K562 (cell line): ENCODE measurements around the gene ARID3A. TPM values are rescaled to one million over a fixed set of nuclear protein-coding genes. Genes with fewer than 3 reads are reported as not detected.

ENCODE experiments used
- CBFA2T2 ChIP-seq: fragments of 450-650 bp; conservative IDR thresholded peaks from 2 replicates; pipeline ENCODE4 v1.6.1; 2017; ENCODE audit warnings: mild to moderate bottlenecking
- CBX3 ChIP-seq, 2 experiments: IDR thresholded peaks; 1 replicate in 1 of 2; 2 replicates in 1 of 2; pipeline ENCODE4 v1.6.1; 2012; ENCODE audit warnings: inconsistent platforms in 2 of 2, low read length in 2 of 2, borderline replicate concordance in 1 of 2, control low read depth in 1 of 2
- DACH1 ChIP-seq: fragments of 450-650 bp; IDR thresholded peaks from 2 replicates; pipeline ENCODE4 v1.6.1; 2018; ENCODE audit not compliant: partially characterized antibody
- FOXM1 ChIP-seq, 2 experiments: fragments of 450-650 bp in 1 of 2; sonication (generic) in 1 of 2; formaldehyde crosslinking in 1 of 2; IDR thresholded peaks; 2 replicates each; pipeline versions ENCODE4 v1.6.1 to v1.9.0; 2017 to 2022; ENCODE audit warnings: low read depth in 2 of 2, mild to moderate bottlenecking in 2 of 2, missing genetic modification reagents in 1 of 2, moderate library complexity in 1 of 2
- KLF1 ChIP-seq: fragments of 450-650 bp; IDR thresholded peaks from 2 replicates; pipeline ENCODE4 v1.6.1; 2016; ENCODE audit warnings: missing genetic modification characterization, missing compliant biosample characterization
- LEF1 ChIP-seq: fragments of 450-650 bp; IDR thresholded peaks from 2 replicates; pipeline ENCODE4 v1.6.1; 2016; ENCODE audit warnings: mild to moderate bottlenecking
- NCOA4 ChIP-seq: fragments of 450-650 bp; IDR thresholded peaks from 2 replicates; pipeline ENCODE4 v1.6.1; 2018; ENCODE audit warnings: mild to moderate bottlenecking; ENCODE audit not compliant: partially characterized antibody
- NEUROD1 ChIP-seq: fragments of 150-350 bp; IDR thresholded peaks from 2 replicates; pipeline ENCODE4 v1.6.1; 2014; ENCODE audit warnings: borderline replicate concordance, low read length, low read depth; ENCODE audit not compliant: partially characterized antibody
- NFIX ChIP-seq: fragments of 250-450 bp; sonication (Bioruptor Pico); IDR thresholded peaks from 2 replicates; pipeline ENCODE4 v1.4.0; 2020; ENCODE audit warnings: low read depth, mild to moderate bottlenecking, moderate library complexity
- PPARD ChIP-seq: fragments of 250-450 bp; sonication (Bioruptor Pico); IDR thresholded peaks from 2 replicates; pipeline ENCODE4 v1.8.0; 2022; ENCODE audit warnings: inconsistent platforms, mild to moderate bottlenecking, moderate library complexity
- RBM25 ChIP-seq: fragments of 200-400 bp; formaldehyde crosslinking; IDR thresholded peaks from 2 replicates; pipeline ENCODE4 v1.6.1; 2018; ENCODE audit warnings: low read length, low read depth, moderate library complexity; ENCODE audit not compliant: severe bottlenecking
- SMARCA5 ChIP-seq: fragments of 450-650 bp; IDR thresholded peaks from 2 replicates; pipeline ENCODE4 v1.6.1; 2016
- TEAD1 ChIP-seq, 2 experiments: fragments of 450-650 bp in 1 of 2; sonication (generic) in 1 of 2; formaldehyde crosslinking; IDR thresholded peaks; 2 replicates each; pipeline versions ENCODE4 v1.4.0 to v1.8.0; 2020 to 2022; ENCODE audit warnings: mild to moderate bottlenecking in 2 of 2, missing genetic modification reagents in 1 of 2
- TRIM24 ChIP-seq, 2 experiments: fragments of 450-650 bp; IDR thresholded peaks; 2 replicates each; pipeline ENCODE4 v1.6.1; 2016
- polyA plus RNA-seq, 8 experiments: library from polyadenylated mRNA; depleted of rRNA in 4 of 8; stranded (reverse) in 5 of 8; unstranded in 3 of 8; fragments of >200 nt; fragmentation: Nextera tagmentation in 2 of 8; fragmentation: Illumina TruSeq in 1 of 8; extraction: Ambion mirVana in 2 of 8; extraction: Trizol in 1 of 8; gene quantifications; 2 replicates each; pipeline versions ENCODE4 v1.2.1 to v1.2.3, GENCODE V29; 2011 to 2014; ENCODE audit warnings: inconsistent platforms in 1 of 8, missing spikeins in 1 of 8
- total RNA-seq, 7 experiments: library from RNA; depleted of rRNA in 6 of 7; stranded (reverse); fragments of >200 nt in 6 of 7; fragmentation: Illumina TruSeq in 2 of 7; extraction: Trizol in 2 of 7; gene quantifications; 2 replicates each; pipeline versions ENCODE4 v1.2.1 to v1.2.3, GENCODE V29; 2011 to 2021; ENCODE audit warnings: low replicate concordance in 1 of 7
- TF ChIP-seq, protein P1 (sequence below): sonication (generic); formaldehyde crosslinking; IDR thresholded peaks from 2 replicates; pipeline ENCODE4 v1.8.1; 2023; ENCODE audit warnings: mild to moderate bottlenecking, missing genetic modification reagents
- TF ChIP-seq, protein P2 (sequence below), 3 experiments: IDR thresholded peaks in 2 of 3; conservative IDR thresholded peaks in 1 of 3; 2 replicates each; pipeline ENCODE4 v1.5.1; 2011 to 2012; ENCODE audit warnings: low read length in 3 of 3, mild to moderate bottlenecking in 3 of 3, control low read depth in 2 of 3, improper control_type of control experiment in 1 of 3, inconsistent platforms in 1 of 3, low read depth in 1 of 3, mixed read lengths in 1 of 3, moderate library complexity in 1 of 3; ENCODE audit not compliant: insufficient read depth in 2 of 3
- TF ChIP-seq, protein P3 (sequence below): fragments of 450-650 bp; IDR thresholded peaks from 2 replicates; pipeline ENCODE4 v1.6.1; 2017; ENCODE audit warnings: mild to moderate bottlenecking, moderate library complexity
- TF ChIP-seq, protein P4 (sequence below), 2 experiments: fragments of 450-650 bp in 1 of 2; sonication (generic) in 1 of 2; formaldehyde crosslinking; conservative IDR thresholded peaks; 2 replicates each; pipeline versions ENCODE4 v1.4.0 to v1.8.1; 2020 to 2022; ENCODE audit warnings: mild to moderate bottlenecking in 1 of 2, missing genetic modification reagents in 1 of 2

The ARID3A gene
- total and polyA plus RNA-seq, 9 of the 15 experiments (the other 6 are each of a cell fraction or from before 2014, with no cell fraction given) = 1.4 to 118 (median 31.2) TPM

DNA sequence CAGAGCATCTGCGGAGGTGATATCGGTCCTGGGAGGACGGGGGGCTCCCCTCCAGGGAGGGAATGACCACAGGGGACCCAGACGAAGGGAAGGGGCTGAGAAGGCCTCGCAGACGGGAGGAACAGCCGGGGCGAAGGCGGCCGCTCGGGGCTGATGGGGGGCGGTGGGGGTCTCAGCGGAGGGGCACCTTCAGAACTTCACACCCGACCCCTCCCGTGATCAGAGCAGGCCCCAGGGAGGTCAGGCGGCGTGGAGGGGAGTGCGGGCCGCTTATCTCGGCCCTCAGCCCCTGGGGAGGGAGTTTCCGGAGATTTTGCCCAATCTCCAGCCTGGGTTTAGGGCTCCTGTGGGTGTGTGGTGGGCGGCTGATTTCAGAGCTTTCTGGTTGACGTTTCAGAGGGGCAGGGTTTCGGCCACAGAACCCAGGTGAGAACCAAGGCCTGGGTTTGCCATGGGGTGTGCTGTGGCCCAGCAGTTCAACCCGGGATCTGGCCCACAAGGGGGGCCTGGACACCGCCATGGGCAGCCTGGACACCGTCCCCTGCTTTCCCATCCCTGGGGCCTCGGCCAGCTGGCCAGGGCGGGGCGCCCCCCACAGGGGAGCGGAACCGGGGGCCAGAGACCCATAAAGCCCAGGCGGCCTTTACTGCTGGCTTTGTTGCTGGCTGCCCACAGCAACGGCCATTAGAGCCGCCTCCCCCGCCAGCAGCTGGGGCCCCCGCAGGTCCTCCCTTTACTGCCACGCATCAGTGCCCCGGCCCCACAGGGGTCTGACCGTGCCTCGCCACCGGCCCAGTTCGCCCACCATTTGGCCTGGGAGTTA, 29.0 kb downstream of the ARID3A start (continued):
- TF ChIP-seq SMARCA5 (peak; percentile 98), NEUROD1 (no peak), LEF1 (no peak), DACH1 (peak; percentile 77), FOXM1 (IDR thresholded peaks at IDR 0.05; ENCODE audit: low read depth) (peak; percentile 44; the same call in 1 of the 2 replicates), FOXM1 (CRISPR knock-in tag; IDR thresholded peaks at IDR 0.05; ENCODE audit: low read depth) (no peak), RBM25 (peak; percentile 99), TEAD1 (CRISPR knock-in tag; IDR thresholded peaks at IDR 0.05) (no peak), KLF1 (peak; percentile 54; the same call in 1 of the 2 replicates), NCOA4 (no peak), CBFA2T2 (peak; percentile 60), TRIM24 (IDR thresholded peaks at IDR 0.05) (peak in 1 of 2 experiments; percentile 41; a peak in 1 of 4 replicates), PPARD (CRISPR knock-in tag) (no peak), NFIX (CRISPR knock-in tag) (no peak), CBX3 (IDR thresholded peaks at IDR 0.05; ENCODE audit: borderline replicate concordance in 1 of 2, low read length in 2 of 2) (0 out of 3 replicates have a peak, but pooled peaks of 1 of the 2 experiments have one; percentile 19)
- TF ChIP-seq, protein P1, sequence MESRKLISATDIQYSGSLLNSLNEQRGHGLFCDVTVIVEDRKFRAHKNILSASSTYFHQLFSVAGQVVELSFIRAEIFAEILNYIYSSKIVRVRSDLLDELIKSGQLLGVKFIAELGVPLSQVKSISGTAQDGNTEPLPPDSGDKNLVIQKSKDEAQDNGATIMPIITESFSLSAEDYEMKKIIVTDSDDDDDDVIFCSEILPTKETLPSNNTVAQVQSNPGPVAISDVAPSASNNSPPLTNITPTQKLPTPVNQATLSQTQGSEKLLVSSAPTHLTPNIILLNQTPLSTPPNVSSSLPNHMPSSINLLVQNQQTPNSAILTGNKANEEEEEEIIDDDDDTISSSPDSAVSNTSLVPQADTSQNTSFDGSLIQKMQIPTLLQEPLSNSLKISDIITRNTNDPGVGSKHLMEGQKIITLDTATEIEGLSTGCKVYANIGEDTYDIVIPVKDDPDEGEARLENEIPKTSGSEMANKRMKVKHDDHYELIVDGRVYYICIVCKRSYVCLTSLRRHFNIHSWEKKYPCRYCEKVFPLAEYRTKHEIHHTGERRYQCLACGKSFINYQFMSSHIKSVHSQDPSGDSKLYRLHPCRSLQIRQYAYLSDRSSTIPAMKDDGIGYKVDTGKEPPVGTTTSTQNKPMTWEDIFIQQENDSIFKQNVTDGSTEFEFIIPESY (CRISPR knock-in tag) = peak; percentile 44; the same call in 1 of the 2 replicates
- TF ChIP-seq, protein P2, sequence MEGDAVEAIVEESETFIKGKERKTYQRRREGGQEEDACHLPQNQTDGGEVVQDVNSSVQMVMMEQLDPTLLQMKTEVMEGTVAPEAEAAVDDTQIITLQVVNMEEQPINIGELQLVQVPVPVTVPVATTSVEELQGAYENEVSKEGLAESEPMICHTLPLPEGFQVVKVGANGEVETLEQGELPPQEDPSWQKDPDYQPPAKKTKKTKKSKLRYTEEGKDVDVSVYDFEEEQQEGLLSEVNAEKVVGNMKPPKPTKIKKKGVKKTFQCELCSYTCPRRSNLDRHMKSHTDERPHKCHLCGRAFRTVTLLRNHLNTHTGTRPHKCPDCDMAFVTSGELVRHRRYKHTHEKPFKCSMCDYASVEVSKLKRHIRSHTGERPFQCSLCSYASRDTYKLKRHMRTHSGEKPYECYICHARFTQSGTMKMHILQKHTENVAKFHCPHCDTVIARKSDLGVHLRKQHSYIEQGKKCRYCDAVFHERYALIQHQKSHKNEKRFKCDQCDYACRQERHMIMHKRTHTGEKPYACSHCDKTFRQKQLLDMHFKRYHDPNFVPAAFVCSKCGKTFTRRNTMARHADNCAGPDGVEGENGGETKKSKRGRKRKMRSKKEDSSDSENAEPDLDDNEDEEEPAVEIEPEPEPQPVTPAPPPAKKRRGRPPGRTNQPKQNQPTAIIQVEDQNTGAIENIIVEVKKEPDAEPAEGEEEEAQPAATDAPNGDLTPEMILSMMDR (IDR thresholded peaks at IDR 0.05 in 2 of 3, conservative IDR thresholded peaks at IDR 0.05 in 1 of 3; ENCODE audit: insufficient read depth in 2 of 3, low read depth in 1 of 3, low read length in 3 of 3) = no peak
- TF ChIP-seq, protein P3, sequence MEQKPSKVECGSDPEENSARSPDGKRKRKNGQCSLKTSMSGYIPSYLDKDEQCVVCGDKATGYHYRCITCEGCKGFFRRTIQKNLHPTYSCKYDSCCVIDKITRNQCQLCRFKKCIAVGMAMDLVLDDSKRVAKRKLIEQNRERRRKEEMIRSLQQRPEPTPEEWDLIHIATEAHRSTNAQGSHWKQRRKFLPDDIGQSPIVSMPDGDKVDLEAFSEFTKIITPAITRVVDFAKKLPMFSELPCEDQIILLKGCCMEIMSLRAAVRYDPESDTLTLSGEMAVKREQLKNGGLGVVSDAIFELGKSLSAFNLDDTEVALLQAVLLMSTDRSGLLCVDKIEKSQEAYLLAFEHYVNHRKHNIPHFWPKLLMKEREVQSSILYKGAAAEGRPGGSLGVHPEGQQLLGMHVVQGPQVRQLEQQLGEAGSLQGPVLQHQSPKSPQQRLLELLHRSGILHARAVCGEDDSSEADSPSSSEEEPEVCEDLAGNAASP = no peak
- TF ChIP-seq, protein P4, sequence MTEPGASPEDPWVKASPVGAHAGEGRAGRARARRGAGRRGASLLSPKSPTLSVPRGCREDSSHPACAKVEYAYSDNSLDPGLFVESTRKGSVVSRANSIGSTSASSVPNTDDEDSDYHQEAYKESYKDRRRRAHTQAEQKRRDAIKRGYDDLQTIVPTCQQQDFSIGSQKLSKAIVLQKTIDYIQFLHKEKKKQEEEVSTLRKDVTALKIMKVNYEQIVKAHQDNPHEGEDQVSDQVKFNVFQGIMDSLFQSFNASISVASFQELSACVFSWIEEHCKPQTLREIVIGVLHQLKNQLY (CRISPR knock-in tag; conservative IDR thresholded peaks at IDR 0.05) = no peak
